Osteocyte (in vitro differentiated cells): ENCODE data around the gene AP4M1. TPM values are rescaled to one million over a fixed set of nuclear protein-coding genes. Genes with fewer than 3 reads are reported as not detected.
"Not testable (repeated sequence)": the region's sequence is repeated elsewhere in the genome, so short reads cannot be mapped to it uniquely, and the experiment has no call there.

Experiments used
- DNase-seq: peaks from one replicate; pipeline ENCODE4 v3.0.0; 2021; ENCODE audit warnings: mixed read lengths; ENCODE audit not compliant: unreplicated experiment; ENCODE audit errors: extremely low spot score
- H3K27ac Mint-ChIP-seq: one replicate; pipeline ENCODE4 v1.8.0; 2021; ENCODE audit warnings: mild to moderate bottlenecking, mixed read lengths; ENCODE audit not compliant: unreplicated experiment
- H3K27me3 Mint-ChIP-seq: one replicate; pipeline ENCODE4 v1.8.0; 2021; ENCODE audit warnings: mixed read lengths; ENCODE audit not compliant: unreplicated experiment
- H3K36me3 Mint-ChIP-seq: one replicate; pipeline ENCODE4 v1.8.0; 2021; ENCODE audit warnings: mixed read lengths; ENCODE audit not compliant: unreplicated experiment
- H3K4me1 Mint-ChIP-seq: one replicate; pipeline ENCODE4 v1.8.0; 2021; ENCODE audit warnings: mixed read lengths; ENCODE audit not compliant: unreplicated experiment
- H3K4me3 Mint-ChIP-seq: one replicate; pipeline ENCODE4 v1.8.0; 2021; ENCODE audit warnings: mild to moderate bottlenecking, moderate library complexity, mixed read lengths; ENCODE audit not compliant: unreplicated experiment
- H3K9me3 Mint-ChIP-seq: one replicate; pipeline ENCODE4 v1.8.0; 2021; ENCODE audit warnings: mixed read lengths; ENCODE audit not compliant: unreplicated experiment
- CTCF ChIP-seq: fragments of 200-600 bp; sonication (generic); IDR thresholded peaks from 2 replicates; pipeline ENCODE4 v1.5.0; 2021; ENCODE audit warnings: antibody characterized with exemption, mild to moderate bottlenecking, moderate library complexity
- total RNA-seq: library from RNA; stranded (reverse); gene quantifications from 2 replicates; pipeline ENCODE4 v1.2.1, GENCODE V29; 2021

Gene AP4M1
- total RNA-seq, 1 donor from 2014 or later = 27.4 TPM

- TF ChIP-seq CTCF = no peak
- Mint-ChIP-seq H3K36me3 (no peaks in the 10 kb centered on the region), H3K4me1 (peaks cover 21% of the 10 kb centered on the region), H3K27me3 (no peaks in the 10 kb centered on the region), H3K27ac (peak overlapping the region; percentile 100), H3K4me3 (peak overlapping the region; percentile 99), H3K9me3 (no peaks in the 10 kb centered on the region)
- DNase-seq = no peak
Measured at GRCh38 chr7:100126239-100126930, 24.9 kb downstream of the AP4M1 start.

GRCh38 chr7:100126931-100127865 lies 25.8 kb downstream of the AP4M1 start, which contains the start of gene MBLAC1:
Gene MBLAC1, plus strand, starts transcription at chr7:100126967. Its CDS starts 429 bp downstream, at chr7:100127396.
- peak; percentile 95 for DNase-seq
- Mint-ChIP-seq H3K27ac (peak within 1 kb of the TSS; percentile 100), H3K27me3 (no peaks in the 10 kb centered on the region), H3K36me3 (no peaks in the 10 kb centered on the region), H3K9me3 (no peaks in the 10 kb centered on the region), H3K4me1 (peaks cover 23% of the 10 kb centered on the region), H3K4me3 (peak within 1 kb of the TSS; percentile 99)
- TF ChIP-seq CTCF = no peak

- Mint-ChIP-seq H3K4me3 (peak overlapping the region; percentile 99), H3K27me3 (no peaks in the 10 kb centered on the region), H3K9me3 (no peaks in the 10 kb centered on the region), H3K36me3 (no peaks in the 10 kb centered on the region), H3K27ac (peak overlapping the region; percentile 58), H3K4me1 (peaks cover 29% of the 10 kb centered on the region)
- no peak for DNase-seq
- TF ChIP-seq CTCF = no peak
Measured at GRCh38 chr7:100127866-100128636, 26.6 kb downstream of the AP4M1 start.

- DNase-seq = no peak
- TF ChIP-seq CTCF = no peak
- Mint-ChIP-seq H3K4me1 (peaks cover 29% of the 10 kb centered on the region), H3K27ac (no peak overlapping the region), H3K9me3 (no peaks in the 10 kb centered on the region), H3K36me3 (no peaks in the 10 kb centered on the region), H3K4me3 (no peak overlapping the region), H3K27me3 (no peaks in the 10 kb centered on the region)
Measured at GRCh38 chr7:100128637-100128963, 27.2 kb downstream of the AP4M1 start.

GRCh38 chr7:100130220-100130607 lies 28.8 kb downstream of the AP4M1 start:
- not testable (repeated sequence) for H3K27ac Mint-ChIP-seq, H3K27me3 Mint-ChIP-seq, H3K9me3 Mint-ChIP-seq, DNase-seq, H3K36me3 Mint-ChIP-seq, H3K4me3 Mint-ChIP-seq
- peaks cover 29% of the 10 kb centered on the region for H3K4me1 Mint-ChIP-seq
